Stimulated activated CD4-positive, alpha-beta T cell treated with anti-CD3 and anti-CD28 coated beads, TNF-alpha, amount 100 ng/mL, for 24 hours (primary cell): ENCODE data around the gene RNF7.
A peak's percentile ranks its signal among the peaks of the same experiment; 100 is the strongest.
"Not testable (repeated sequence)": the region's sequence is repeated elsewhere in the genome, so short reads cannot be mapped to it uniquely, and the experiment has no call there.

Experiments
- DNase-seq, 3 experiments: peaks; one replicate each; pipeline ENCODE4 v3.0.0-alpha.2; 2020; ENCODE audit warnings: low read depth in 3 of 3

RNF7 gene

GRCh38 chr3:141738022-141738890 is at the start of gene RNF7:
Gene RNF7 (plus strand): TSS chr3:141738298. CDS start chr3:141738342, 44 bp downstream.
- DNase-seq: peak; percentile 90 to 96 (median 96)

- DNase-seq: no peak
These were observed 47.5 kb upstream of the RNF7 start for GRCh38 chr3:141690431-141691072.

GRCh38 chr3:141691471-141691870 is 46.6 kb upstream of the RNF7 start:
- DNase-seq: not testable (repeated sequence)

GRCh38 chr3:141692973-141693372 is 45.1 kb upstream of the RNF7 start:
- not testable (repeated sequence) for DNase-seq

DNA sequence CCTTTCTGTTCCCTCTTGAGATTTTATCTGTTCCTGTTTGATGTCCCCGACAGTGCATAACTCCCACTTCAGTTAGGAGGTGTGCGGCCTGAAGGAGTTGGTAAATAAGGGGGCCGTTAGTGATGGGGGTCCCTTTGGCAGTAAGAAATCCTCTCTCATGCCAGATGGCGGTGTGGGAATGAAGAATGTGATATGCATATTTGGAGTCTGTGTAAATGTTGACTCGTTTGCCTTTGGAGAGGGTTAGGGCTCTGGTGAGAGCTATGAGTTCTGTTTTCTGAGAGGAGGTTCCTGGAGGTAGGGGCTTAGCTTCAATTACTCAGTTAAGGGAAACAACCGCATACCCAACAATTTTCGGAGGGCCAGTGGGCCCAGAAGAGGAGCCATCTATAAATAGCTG is 38.8 kb upstream of the RNF7 start:
- DNase-seq: no peak

DNA sequence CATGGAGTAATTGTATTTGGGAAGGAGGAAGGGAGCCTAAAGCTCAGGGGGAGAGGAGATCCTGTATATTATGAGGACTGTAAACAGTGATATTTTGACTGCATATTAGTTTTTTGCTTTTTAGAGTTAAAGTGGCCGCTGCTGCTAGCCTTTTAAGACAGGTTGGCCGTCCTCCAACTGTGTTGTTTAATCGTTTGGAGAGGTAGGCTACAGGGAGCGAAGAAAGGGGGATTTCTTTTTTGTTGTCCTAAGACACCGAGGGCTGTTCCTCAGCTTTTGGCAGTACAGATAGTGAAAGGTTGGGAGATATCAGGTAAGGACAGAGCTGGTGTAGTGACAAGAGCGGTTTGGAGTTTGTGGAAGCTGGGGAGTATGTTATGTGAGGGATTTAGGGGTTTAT is 38.2 kb upstream of the RNF7 start:
- DNase-seq: no peak

GRCh38 chr3:141703367-141703766 is 34.7 kb upstream of the RNF7 start:
- DNase-seq: not testable (repeated sequence)

GRCh38 chr3:141707741-141708203 is 30.3 kb upstream of the RNF7 start:
- no peak for DNase-seq

- DNase-seq: no peak
These were observed 29.7 kb upstream of the RNF7 start for GRCh38 chr3:141708367-141708766.

DNA sequence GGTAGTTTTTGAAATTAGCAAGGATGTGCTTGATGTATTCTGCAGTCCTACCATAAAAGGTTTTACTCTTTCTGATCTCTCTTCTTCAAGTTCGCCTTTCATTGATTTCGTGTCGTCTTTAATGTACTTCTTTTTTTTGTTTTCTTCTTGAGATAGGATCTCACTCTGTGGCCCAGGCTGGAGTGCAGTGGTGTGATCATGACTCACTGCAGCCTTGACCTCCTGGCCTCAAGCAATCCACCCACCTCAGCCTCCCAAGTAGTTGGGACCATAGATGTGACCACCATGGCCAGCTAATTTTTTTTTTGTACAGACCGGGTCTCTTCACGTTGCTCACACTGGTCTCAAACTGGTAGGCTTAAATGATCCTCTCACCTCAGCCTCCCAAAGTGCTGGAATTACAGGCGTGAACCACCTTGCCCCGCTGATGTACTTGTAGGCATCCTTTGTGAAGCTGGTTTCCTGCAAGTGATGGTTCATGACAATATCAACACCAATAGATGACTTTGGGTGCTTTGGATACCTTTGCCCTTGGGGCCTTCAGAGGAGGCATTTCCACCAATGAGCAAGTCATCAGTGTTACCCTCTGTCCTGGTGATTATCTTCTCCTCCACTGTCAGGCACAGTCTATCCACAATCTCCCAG is 28.9 kb upstream of the RNF7 start:
- no peak for DNase-seq

DNA sequence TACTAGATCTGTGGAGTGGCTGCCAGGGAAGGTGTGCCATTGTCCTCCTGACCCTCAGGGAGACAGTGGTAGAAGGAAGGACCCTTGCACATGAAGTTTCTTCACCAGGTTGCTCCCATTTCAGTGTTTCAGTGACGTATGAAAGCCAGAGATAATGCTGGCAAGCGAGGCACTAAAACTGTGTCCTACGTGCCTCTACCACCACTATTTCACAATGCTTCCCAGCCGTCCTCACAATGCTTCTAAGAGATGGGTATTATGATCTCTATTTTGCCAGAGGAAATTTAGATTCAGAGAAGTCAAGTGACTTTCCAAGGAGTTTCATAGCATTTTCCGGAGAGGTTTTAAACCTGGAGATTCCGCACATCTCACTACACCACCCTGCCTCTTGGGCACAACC is 28.0 kb upstream of the RNF7 start:
- DNase-seq: no peak

DNA sequence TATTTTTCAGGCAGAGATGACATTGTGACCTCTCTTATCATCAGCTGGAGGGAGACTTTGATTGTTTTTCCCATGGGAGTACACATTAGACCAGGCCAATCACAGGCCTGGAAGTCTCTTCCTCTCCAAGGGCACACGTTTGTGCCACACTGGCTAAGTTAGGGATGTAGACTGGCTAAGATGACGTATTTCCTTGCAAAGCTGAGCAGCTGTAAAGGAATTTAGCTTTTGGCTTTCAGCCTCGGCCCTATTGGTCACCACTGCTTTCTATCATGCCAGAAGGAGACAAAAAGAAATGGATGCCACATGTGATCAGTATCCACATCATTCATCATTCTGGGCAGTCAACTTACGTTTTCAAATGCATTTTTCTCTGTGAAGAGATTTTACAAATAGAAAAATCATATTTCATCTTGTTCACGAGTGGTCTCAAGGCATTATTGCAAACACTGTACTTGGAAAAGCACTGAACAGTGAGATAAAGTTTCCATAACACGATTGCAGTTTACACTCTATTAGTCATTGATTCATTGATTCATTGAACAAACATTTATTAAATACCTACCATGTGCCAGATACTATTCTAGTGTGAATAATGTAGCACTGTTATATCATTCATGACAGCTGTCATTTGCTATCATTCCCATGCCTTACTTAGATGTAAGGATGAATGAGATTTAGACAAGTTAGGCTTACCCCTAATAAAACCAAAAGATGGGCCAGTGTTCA is 27.0 kb upstream of the RNF7 start:
- no peak for DNase-seq

DNA sequence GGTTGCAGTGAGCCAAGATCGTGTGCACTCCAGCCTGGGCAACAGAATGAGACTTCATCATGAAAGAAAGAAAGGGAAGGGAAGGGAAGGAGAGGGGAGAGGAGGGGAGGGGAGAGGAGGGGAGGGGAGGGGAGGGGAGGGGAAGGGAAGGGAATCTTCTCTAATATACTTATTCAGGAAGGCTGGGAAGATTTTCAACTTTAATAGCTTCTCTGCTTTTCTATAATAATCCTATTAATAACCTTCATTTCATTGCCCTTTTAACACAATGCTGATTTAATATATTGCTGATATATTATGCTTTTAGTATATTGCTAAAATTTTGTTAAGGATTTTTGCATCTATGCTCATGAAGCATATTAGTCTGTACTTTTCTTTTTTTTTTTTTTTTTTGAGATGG is 23.4 kb upstream of the RNF7 start:
- DNase-seq: no peak

GRCh38 chr3:141722081-141722480 is 16.0 kb upstream of the RNF7 start:
- no peak for DNase-seq

GRCh38 chr3:141722648-141723047 is 15.4 kb upstream of the RNF7 start:
- no peak for DNase-seq

- DNase-seq: no peak
These were observed 14.8 kb upstream of the RNF7 start for GRCh38 chr3:141723255-141723654.

- DNase-seq: no peak
These were observed 13.9 kb upstream of the RNF7 start for GRCh38 chr3:141724186-141724585.

- no peak for DNase-seq
These were observed 13.1 kb upstream of the RNF7 start for GRCh38 chr3:141725036-141725435.

DNA sequence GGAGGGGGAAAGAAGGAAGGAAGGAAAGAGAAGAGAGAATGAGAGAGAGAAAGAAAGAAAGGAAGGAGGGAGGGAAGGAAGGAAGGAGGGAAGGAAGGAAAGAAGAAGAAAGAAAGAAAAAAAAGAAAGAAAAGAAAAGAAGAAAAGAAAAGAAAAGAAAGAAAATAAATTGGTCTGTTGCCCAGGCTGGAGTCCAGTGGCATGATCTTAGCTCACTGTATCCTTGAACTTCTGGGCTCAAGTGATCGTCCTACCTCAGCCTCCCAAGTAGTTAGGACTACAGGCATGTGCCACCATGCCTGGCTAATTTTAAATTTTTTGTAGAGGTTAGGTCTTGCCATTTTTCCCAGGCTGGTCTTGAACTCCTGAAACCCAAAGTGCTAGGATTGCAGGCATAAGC is 11.6 kb upstream of the RNF7 start:
- no peak for DNase-seq

- no peak for DNase-seq
These were observed 9.7 kb upstream of the RNF7 start for GRCh38 chr3:141728355-141728892.

- no peak for DNase-seq
These were observed 8.9 kb upstream of the RNF7 start for GRCh38 chr3:141729240-141729639.

GRCh38 chr3:141735176-141735575 is 2.9 kb upstream of the RNF7 start:
- no peak for DNase-seq
